Islet of Langerhans (tissue), 1 donor: ENCODE data around the gene ADAD1.

Source experiments
- FAIRE-seq: peaks from one replicate; lab custom pipeline; 2011; peaks lifted over from hg19 to GRCh38; lab: Jason Lieb, UNC

ADAD1 gene

GRCh38 chr4:122456231-122457116, 77.7 kb downstream of the ADAD1 start, which contains the start of gene IL2:
Gene IL2 (minus strand): TSS chr4:122456725. CDS start chr4:122456440, 285 bp downstream.
- no peak for FAIRE-seq

DNA sequence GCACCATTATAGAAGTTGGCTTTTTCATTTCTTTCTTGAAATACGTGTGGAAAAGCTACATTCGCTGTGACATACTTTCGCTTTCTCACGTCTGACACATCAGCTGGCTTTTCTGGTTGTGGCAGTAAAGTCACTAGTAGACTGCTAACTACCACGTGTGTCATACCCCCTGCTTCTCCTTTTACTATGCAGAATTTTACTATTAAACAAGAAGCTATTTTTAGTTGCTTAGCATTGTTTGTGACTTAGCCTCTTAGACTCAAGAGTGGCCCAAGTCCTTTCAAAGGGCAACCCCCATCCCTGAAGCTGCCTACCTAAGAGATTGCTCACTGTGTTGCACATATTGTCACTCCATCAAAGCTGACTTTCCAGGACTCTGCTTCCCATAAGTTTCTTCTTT, 79.8 kb downstream of the ADAD1 start:
- no peak for FAIRE-seq

DNA sequence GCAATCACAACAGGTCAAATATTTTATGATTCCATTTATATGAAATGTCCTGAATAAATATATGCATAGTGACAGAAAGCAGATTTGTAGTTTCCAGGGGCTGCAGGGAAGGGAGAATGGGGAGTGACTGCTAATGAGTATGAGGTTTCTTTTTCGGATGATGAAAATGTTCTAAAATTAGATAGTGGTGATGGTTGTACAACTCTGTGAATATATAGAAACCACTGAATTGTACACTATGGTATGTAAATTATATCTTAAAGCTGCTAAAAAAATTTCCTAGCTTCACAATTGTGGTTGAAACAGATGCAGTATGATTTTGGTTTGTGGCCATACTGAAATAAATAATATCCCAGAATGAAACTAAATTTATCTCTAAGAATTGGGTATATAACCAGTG, 90.6 kb downstream of the ADAD1 start:
- no peak for FAIRE-seq

GRCh38 chr4:122475233-122475632, 96.4 kb downstream of the ADAD1 start:
- no peak for FAIRE-seq

DNA sequence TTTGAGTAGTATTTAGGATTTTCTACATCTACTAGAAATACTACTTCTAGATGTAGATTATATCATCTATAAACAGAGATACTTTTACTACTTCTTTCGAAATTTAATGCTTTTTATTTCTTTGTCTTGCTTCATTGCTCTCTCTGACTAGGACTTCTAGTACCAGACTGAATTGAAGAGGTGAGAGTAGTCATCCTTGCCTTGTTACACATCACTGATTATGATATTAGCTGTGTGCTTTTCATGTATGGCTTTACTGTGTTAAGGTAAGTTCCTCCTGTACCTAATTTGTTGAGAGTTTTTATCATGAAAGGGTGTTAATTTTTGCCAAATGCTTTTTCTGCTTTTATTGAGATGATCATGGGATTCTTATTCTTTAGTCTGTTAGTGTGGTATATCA, 97.3 kb downstream of the ADAD1 start:
- FAIRE-seq = no peak

- FAIRE-seq = no peak
Measured at GRCh38 chr4:122476745-122477144, 97.9 kb downstream of the ADAD1 start.
